ENCODE results near the gene DHRS4L2.
"Not testable (repeated sequence)": the region's sequence is repeated elsewhere in the genome, so short reads cannot be mapped to it uniquely, and the experiment has no call there.

DHRS4L2 gene

GRCh38 chr14:23984891-23985602 lies 3.7 kb upstream of the DHRS4L2 start:
- TF ChIP-seq CTCF (conservative IDR thresholded peaks at IDR 0.05) (no peak), ZFX (IDR thresholded peaks at IDR 0.05) (no peak)
- H3K27ac ChIP-seq, result no peak overlapping the region

- not testable (repeated sequence) for H3K27ac ChIP-seq
Observed at GRCh38 chr14:23988223-23988606, 514 bp upstream of the DHRS4L2 start.

- not testable (repeated sequence) for H3K27ac ChIP-seq
Observed at GRCh38 chr14:23989734-23990445, 1.2 kb downstream of the DHRS4L2 start.

- H3K27ac ChIP-seq, result not testable (repeated sequence)
Observed at GRCh38 chr14:23990961-23991360, 2.2 kb downstream of the DHRS4L2 start.

- H3K27ac ChIP-seq, result not testable (repeated sequence)
Observed at GRCh38 chr14:23993042-23993441, 4.3 kb downstream of the DHRS4L2 start.

- H3K27ac ChIP-seq, result not testable (repeated sequence)
Observed at GRCh38 chr14:23996009-23996408, 7.3 kb downstream of the DHRS4L2 start.

- not testable (repeated sequence) for H3K27ac ChIP-seq
Observed at GRCh38 chr14:23996825-23997224, 8.1 kb downstream of the DHRS4L2 start.

GRCh38 chr14:23999640-24000039 lies 10.9 kb downstream of the DHRS4L2 start:
- not testable (repeated sequence) for H3K27ac ChIP-seq

GRCh38 chr14:24001078-24001477 lies 12.3 kb downstream of the DHRS4L2 start:
- not testable (repeated sequence) for H3K27ac ChIP-seq

- H3K27ac ChIP-seq, result not testable (repeated sequence)
Observed at GRCh38 chr14:24001679-24002078, 12.9 kb downstream of the DHRS4L2 start.

GRCh38 chr14:24006471-24006816 lies 17.7 kb downstream of the DHRS4L2 start:
- not testable (repeated sequence) for H3K27ac ChIP-seq

- H3K27ac ChIP-seq, result peak overlapping the region; percentile 36; the same call in 1 of the 2 replicates
Observed at GRCh38 chr14:24006817-24007652, 18.3 kb downstream of the DHRS4L2 start.

GRCh38 chr14:24011051-24011450 lies 22.3 kb downstream of the DHRS4L2 start:
- TF ChIP-seq CTCF (conservative IDR thresholded peaks at IDR 0.05), result no peak
- no peak for TF ChIP-seq ZFX (IDR thresholded peaks at IDR 0.05)
- H3K27ac ChIP-seq, result no peak overlapping the region

GRCh38 chr14:24012726-24013273 lies 24.1 kb downstream of the DHRS4L2 start:
- H3K27ac ChIP-seq, result not testable (repeated sequence)
